ENCODE measurements around the gene MRPS12.

The MRPS12 gene

DNA sequence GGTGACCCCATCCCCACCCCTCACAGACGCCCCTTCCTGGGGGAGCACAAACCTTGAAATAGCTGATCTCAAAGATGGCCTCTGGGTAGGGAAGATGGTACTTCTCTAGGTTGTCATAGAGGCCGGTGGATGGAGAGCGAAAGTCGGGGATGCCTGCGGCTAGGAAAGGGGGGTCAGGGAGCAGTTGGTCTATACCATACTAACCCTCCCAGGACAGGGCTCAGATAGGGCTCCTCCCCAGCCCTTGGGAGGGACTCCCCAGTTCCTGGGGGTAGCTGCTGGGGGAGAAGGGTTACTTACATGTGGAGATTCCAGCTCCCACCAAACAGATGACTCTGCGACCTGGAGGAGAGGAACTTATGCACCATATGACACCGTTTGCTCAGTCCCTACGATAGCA is 40.9 kb upstream of the MRPS12 start:
- no peak for ATAC-seq
- TF ChIP-seq ISL1 (CRISPR knock-in tag; IDR thresholded peaks at IDR 0.05) (no peak), TOX (CRISPR knock-in tag; IDR thresholded peaks at IDR 0.05; ENCODE audit: borderline replicate concordance) (no peak), GLIS3 (CRISPR knock-in tag; IDR thresholded peaks at IDR 0.05) (no peak), BACH2 (CRISPR knock-in tag; IDR thresholded peaks at IDR 0.05; ENCODE audit: borderline replicate concordance) (no peak), ZNF8 (CRISPR knock-in tag; IDR thresholded peaks at IDR 0.05) (no peak), ZNF70 (CRISPR knock-in tag; IDR thresholded peaks at IDR 0.05) (no peak), ZNF565 (CRISPR knock-in tag; conservative IDR thresholded peaks at IDR 0.05; ENCODE audit: low read depth) (no peak), ZFP3 (CRISPR knock-in tag; IDR thresholded peaks at IDR 0.05) (no peak)
- TF ChIP-seq, protein P1, sequence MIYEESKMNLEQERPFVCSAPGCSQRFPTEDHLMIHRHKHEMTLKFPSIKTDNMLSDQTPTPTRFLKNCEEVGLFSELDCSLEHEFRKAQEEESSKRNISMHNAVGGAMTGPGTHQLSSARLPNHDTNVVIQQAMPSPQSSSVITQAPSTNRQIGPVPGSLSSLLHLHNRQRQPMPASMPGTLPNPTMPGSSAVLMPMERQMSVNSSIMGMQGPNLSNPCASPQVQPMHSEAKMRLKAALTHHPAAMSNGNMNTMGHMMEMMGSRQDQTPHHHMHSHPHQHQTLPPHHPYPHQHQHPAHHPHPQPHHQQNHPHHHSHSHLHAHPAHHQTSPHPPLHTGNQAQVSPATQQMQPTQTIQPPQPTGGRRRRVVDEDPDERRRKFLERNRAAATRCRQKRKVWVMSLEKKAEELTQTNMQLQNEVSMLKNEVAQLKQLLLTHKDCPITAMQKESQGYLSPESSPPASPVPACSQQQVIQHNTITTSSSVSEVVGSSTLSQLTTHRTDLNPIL (CRISPR knock-in tag; IDR thresholded peaks at IDR 0.05; ENCODE audit: low read depth): no peak
- TF ChIP-seq, protein P2, sequence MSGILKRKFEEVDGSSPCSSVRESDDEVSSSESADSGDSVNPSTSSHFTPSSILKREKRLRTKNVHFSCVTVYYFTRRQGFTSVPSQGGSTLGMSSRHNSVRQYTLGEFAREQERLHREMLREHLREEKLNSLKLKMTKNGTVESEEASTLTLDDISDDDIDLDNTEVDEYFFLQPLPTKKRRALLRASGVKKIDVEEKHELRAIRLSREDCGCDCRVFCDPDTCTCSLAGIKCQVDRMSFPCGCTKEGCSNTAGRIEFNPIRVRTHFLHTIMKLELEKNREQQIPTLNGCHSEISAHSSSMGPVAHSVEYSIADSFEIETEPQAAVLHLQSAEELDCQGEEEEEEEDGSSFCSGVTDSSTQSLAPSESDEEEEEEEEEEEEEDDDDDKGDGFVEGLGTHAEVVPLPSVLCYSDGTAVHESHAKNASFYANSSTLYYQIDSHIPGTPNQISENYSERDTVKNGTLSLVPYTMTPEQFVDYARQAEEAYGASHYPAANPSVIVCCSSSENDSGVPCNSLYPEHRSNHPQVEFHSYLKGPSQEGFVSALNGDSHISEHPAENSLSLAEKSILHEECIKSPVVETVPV (CRISPR knock-in tag; IDR thresholded peaks at IDR 0.05): no peak

DNA sequence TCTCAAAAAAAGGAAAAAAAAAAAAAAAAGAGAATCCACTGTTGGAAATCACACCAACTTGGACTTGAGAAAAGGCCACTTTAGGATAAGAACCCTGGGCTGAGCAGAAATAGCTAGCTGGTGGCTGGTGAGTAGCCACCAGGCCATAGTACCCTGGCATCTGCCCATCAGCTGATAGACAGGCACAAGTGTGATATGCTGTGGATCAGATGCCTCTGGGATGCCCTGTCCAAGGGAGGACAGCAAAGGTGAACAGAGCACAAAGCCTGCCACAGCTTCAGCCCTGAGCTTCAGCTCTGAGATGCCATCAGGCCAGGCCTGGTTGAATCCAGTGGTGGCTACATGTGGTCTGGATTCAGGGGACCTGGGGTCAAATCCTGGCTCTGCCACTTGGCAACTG is 40.1 kb upstream of the MRPS12 start:
- no peak for TF ChIP-seq ZNF8 (CRISPR knock-in tag; IDR thresholded peaks at IDR 0.05)
- TF ChIP-seq, protein P1 (CRISPR knock-in tag; IDR thresholded peaks at IDR 0.05; ENCODE audit: low read depth): no peak
- TF ChIP-seq, protein P3, sequence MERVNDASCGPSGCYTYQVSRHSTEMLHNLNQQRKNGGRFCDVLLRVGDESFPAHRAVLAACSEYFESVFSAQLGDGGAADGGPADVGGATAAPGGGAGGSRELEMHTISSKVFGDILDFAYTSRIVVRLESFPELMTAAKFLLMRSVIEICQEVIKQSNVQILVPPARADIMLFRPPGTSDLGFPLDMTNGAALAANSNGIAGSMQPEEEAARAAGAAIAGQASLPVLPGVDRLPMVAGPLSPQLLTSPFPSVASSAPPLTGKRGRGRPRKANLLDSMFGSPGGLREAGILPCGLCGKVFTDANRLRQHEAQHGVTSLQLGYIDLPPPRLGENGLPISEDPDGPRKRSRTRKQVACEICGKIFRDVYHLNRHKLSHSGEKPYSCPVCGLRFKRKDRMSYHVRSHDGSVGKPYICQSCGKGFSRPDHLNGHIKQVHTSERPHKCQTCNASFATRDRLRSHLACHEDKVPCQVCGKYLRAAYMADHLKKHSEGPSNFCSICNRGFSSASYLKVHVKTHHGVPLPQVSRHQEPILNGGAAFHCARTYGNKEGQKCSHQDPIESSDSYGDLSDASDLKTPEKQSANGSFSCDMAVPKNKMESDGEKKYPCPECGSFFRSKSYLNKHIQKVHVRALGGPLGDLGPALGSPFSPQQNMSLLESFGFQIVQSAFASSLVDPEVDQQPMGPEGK (CRISPR knock-in tag; IDR thresholded peaks at IDR 0.05; ENCODE audit: borderline replicate concordance): no peak
- TF ChIP-seq, protein P4, sequence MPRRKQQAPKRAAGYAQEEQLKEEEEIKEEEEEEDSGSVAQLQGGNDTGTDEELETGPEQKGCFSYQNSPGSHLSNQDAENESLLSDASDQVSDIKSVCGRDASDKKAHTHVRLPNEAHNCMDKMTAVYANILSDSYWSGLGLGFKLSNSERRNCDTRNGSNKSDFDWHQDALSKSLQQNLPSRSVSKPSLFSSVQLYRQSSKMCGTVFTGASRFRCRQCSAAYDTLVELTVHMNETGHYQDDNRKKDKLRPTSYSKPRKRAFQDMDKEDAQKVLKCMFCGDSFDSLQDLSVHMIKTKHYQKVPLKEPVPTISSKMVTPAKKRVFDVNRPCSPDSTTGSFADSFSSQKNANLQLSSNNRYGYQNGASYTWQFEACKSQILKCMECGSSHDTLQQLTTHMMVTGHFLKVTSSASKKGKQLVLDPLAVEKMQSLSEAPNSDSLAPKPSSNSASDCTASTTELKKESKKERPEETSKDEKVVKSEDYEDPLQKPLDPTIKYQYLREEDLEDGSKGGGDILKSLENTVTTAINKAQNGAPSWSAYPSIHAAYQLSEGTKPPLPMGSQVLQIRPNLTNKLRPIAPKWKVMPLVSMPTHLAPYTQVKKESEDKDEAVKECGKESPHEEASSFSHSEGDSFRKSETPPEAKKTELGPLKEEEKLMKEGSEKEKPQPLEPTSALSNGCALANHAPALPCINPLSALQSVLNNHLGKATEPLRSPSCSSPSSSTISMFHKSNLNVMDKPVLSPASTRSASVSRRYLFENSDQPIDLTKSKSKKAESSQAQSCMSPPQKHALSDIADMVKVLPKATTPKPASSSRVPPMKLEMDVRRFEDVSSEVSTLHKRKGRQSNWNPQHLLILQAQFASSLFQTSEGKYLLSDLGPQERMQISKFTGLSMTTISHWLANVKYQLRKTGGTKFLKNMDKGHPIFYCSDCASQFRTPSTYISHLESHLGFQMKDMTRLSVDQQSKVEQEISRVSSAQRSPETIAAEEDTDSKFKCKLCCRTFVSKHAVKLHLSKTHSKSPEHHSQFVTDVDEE (CRISPR knock-in tag; IDR thresholded peaks at IDR 0.05): no peak
- no peak for TF ChIP-seq BACH2 (CRISPR knock-in tag; IDR thresholded peaks at IDR 0.05; ENCODE audit: borderline replicate concordance)
- TF ChIP-seq RARB (CRISPR knock-in tag; IDR thresholded peaks at IDR 0.05): no peak
- no peak for TF ChIP-seq ZC3H10 (CRISPR knock-in tag; IDR thresholded peaks at IDR 0.05)
- no peak for TF ChIP-seq ISL1 (CRISPR knock-in tag; IDR thresholded peaks at IDR 0.05)
- TF ChIP-seq GLIS3 (CRISPR knock-in tag; IDR thresholded peaks at IDR 0.05): no peak
- no peak for TF ChIP-seq OSR1 (CRISPR knock-in tag; IDR thresholded peaks at IDR 0.05)
- TF ChIP-seq ESRRG (CRISPR knock-in tag; IDR thresholded peaks at IDR 0.05): no peak
- TF ChIP-seq ARNTL (CRISPR knock-in tag; IDR thresholded peaks at IDR 0.05; ENCODE audit: borderline replicate concordance, low read depth): no peak
- TF ChIP-seq ZNF70 (CRISPR knock-in tag; IDR thresholded peaks at IDR 0.05): no peak
- no peak for TF ChIP-seq ZNF565 (CRISPR knock-in tag; conservative IDR thresholded peaks at IDR 0.05; ENCODE audit: low read depth)
- no peak for TF ChIP-seq TOX (CRISPR knock-in tag; IDR thresholded peaks at IDR 0.05; ENCODE audit: borderline replicate concordance)
- no peak for TF ChIP-seq SNAI2 (CRISPR knock-in tag; IDR thresholded peaks at IDR 0.05)
- TF ChIP-seq, protein P2 (CRISPR knock-in tag; IDR thresholded peaks at IDR 0.05): no peak
- TF ChIP-seq TCF4 (CRISPR knock-in tag; IDR thresholded peaks at IDR 0.05; ENCODE audit: borderline replicate concordance): no peak
- TF ChIP-seq, protein P5, sequence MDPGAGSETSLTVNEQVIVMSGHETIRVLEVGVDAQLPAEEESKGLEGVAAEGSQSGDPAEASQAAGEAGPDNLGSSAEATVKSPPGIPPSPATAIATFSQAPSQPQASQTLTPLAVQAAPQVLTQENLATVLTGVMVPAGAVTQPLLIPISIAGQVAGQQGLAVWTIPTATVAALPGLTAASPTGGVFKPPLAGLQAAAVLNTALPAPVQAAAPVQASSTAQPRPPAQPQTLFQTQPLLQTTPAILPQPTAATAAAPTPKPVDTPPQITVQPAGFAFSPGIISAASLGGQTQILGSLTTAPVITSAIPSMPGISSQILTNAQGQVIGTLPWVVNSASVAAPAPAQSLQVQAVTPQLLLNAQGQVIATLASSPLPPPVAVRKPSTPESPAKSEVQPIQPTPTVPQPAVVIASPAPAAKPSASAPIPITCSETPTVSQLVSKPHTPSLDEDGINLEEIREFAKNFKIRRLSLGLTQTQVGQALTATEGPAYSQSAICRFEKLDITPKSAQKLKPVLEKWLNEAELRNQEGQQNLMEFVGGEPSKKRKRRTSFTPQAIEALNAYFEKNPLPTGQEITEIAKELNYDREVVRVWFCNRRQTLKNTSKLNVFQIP (CRISPR knock-in tag; IDR thresholded peaks at IDR 0.05; ENCODE audit: borderline replicate concordance, low read depth): no peak
- TF ChIP-seq ZFP3 (CRISPR knock-in tag; IDR thresholded peaks at IDR 0.05): no peak
- ATAC-seq: no peak

All from SK-N-SH treated with all-trans-retinoic acid at 6 μM for 48 hours (cell line).